Measurements from ENCODE around the gene TOR1B.
A peak's percentile ranks its signal among the peaks of the same experiment; 100 is the strongest.
"Not testable (repeated sequence)": the region's sequence is repeated elsewhere in the genome, so short reads cannot be mapped to it uniquely, and the experiment has no call there.

Gene TOR1B

DNA sequence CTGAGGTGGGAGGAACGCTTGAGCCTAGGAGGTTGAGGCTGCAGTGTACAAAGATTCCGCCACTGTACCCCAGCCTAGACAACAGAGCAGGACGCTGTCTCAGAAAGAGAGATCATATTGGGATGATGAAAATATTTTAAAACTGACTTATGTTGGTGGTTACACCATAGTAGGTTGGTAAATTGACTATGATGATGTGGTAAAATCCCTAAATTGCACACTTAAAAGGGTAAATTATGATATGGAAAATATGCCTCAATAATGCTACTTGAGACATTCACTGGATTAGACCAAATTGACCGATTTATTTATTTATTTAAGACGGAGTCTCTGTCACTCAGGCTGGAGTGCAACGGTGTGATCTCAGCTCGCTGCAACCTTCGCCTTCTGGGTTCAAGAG lies 21.9 kb upstream of the TOR1B start:
- TF ChIP-seq EZH2 (optimal IDR thresholded peaks at IDR 0.05; ENCODE audit: low read depth, low read length), result no peak
- TF ChIP-seq EZH2phosphoT487 (IDR thresholded peaks at IDR 0.05; ENCODE audit: low read length), result no peak
- TF ChIP-seq, protein P1, sequence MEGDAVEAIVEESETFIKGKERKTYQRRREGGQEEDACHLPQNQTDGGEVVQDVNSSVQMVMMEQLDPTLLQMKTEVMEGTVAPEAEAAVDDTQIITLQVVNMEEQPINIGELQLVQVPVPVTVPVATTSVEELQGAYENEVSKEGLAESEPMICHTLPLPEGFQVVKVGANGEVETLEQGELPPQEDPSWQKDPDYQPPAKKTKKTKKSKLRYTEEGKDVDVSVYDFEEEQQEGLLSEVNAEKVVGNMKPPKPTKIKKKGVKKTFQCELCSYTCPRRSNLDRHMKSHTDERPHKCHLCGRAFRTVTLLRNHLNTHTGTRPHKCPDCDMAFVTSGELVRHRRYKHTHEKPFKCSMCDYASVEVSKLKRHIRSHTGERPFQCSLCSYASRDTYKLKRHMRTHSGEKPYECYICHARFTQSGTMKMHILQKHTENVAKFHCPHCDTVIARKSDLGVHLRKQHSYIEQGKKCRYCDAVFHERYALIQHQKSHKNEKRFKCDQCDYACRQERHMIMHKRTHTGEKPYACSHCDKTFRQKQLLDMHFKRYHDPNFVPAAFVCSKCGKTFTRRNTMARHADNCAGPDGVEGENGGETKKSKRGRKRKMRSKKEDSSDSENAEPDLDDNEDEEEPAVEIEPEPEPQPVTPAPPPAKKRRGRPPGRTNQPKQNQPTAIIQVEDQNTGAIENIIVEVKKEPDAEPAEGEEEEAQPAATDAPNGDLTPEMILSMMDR (IDR thresholded peaks at IDR 0.05; ENCODE audit: low read length), result no peak

DNA sequence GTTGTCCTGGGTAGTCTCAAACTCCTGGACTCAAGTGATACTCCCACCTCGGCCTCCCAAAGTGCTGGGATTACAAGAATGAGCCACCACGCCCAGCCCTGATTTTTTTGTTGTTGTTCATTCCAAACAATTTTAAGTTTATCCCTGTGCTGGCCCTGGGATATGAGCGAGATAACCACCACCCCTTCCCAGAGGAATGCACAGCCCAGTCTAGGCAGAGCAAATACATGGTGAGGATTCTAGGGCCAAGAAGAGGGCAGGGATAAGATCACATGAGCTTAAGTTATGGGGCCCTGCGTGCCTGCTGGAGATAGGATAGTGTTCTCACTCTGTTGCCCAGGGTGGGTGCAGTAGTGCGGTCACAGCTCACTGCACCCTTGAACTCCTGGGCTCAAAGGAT lies 21.0 kb upstream of the TOR1B start:
- Histone ChIP-seq H2AFZ (ENCODE audit: low read length) (no peak overlapping the region), H3K27ac (ENCODE audit: low read length) (no peak overlapping the region)
- TF ChIP-seq EZH2phosphoT487 (IDR thresholded peaks at IDR 0.05; ENCODE audit: low read length) (no peak), EZH2 (optimal IDR thresholded peaks at IDR 0.05; ENCODE audit: low read depth, low read length) (no peak)
- TF ChIP-seq, protein P1 (IDR thresholded peaks at IDR 0.05; ENCODE audit: low read length), result no peak

More for the DNA sequence above, 21.9 kb upstream of the TOR1B start:
- no peaks in the 10 kb centered on the region for H3K79me2 ChIP-seq (ENCODE audit: low read length)
- H3K9me2 ChIP-seq (replicated peaks; ENCODE audit: insufficient read depth, low read length), result no peaks in the 10 kb centered on the region
- H3K9ac ChIP-seq (ENCODE audit: low read length), result no peak overlapping the region
- peaks cover 80% of the 10 kb centered on the region for H3K27me3 ChIP-seq (replicated peaks; ENCODE audit: insufficient read depth, low read length)
- H4K20me1 ChIP-seq (ENCODE audit: insufficient read depth, low read length), result no peaks in the 10 kb centered on the region
- H3K9me3 ChIP-seq (replicated peaks; ENCODE audit: insufficient read depth, low read length), result no peaks in the 10 kb centered on the region
- H3K27ac ChIP-seq (ENCODE audit: low read length), result no peak overlapping the region
- DNase-seq, result no peak
- H2AFZ ChIP-seq (ENCODE audit: low read length), result no peak overlapping the region
- no peaks in the 10 kb centered on the region for H3K4me1 ChIP-seq (ENCODE audit: low read length)
- no peak overlapping the region for H3K4me2 ChIP-seq (ENCODE audit: low read depth, low read length)
- no peaks in the 10 kb centered on the region for H3K36me3 ChIP-seq (replicated peaks; ENCODE audit: insufficient read depth, low read length)
- no peak overlapping the region for H3K4me3 ChIP-seq (ENCODE audit: low read length)
- H3F3A ChIP-seq (ENCODE audit: insufficient read depth, low read length), result no peaks in the 10 kb centered on the region

DNA sequence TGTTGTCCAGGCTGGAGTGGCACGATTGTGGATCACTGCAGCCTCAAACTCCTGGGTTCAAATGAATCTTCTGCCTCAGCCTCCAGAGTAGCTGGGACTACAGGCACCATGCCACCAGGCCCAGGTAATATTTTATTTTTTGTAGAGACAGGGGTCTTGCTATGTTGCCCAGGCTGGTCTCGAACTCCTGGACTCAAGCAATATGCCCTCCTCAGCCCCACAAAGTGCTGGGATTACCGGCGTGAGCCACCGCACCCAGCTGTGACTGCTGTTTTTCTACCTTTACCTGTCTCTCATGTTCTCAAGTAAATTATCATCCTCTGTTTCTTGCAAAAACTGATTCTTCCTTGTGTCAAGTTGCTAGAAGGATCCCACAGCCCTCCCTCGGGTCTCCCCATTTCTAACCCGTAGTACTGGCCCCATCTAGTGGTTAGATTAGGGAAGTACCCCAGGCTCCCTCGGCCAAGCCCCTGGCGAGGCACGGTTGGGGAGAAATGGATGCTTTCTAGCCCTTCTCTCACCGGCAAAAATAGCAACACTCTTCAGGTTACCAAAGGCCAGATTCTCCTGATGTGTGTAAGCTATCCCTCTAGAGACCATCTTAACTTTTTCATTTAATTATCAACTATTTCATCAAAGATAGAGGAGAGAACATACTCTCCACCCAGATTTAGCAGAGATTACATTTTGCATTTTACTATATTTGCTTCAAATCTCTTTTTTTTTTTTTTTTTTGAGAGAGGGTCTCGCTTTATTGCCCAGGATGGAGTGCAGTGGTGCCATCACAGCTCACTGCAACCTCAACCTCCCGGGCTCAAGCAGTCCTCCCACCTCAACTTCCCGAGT lies 19.2 kb upstream of the TOR1B start:
- peaks cover 84% of the 10 kb centered on the region for H3K27me3 ChIP-seq (replicated peaks; ENCODE audit: insufficient read depth, low read length)
- no peaks in the 10 kb centered on the region for H3K79me2 ChIP-seq (ENCODE audit: low read length)
- no peak overlapping the region for H3K9ac ChIP-seq (ENCODE audit: low read length)
- no peak overlapping the region for H3K4me2 ChIP-seq (ENCODE audit: low read depth, low read length)
- DNase-seq, result peak; percentile 61
- no peak overlapping the region for H3K27ac ChIP-seq (ENCODE audit: low read length)
- TF ChIP-seq, protein P1 (IDR thresholded peaks at IDR 0.05; ENCODE audit: low read length), result peak; percentile 85
- no peak for TF ChIP-seq EZH2phosphoT487 (IDR thresholded peaks at IDR 0.05; ENCODE audit: low read length)
- no peak for TF ChIP-seq EZH2 (optimal IDR thresholded peaks at IDR 0.05; ENCODE audit: low read depth, low read length)
- no peaks in the 10 kb centered on the region for H3K9me2 ChIP-seq (replicated peaks; ENCODE audit: insufficient read depth, low read length)
- no peaks in the 10 kb centered on the region for H3K4me1 ChIP-seq (ENCODE audit: low read length)
- H2AFZ ChIP-seq (ENCODE audit: low read length), result no peak overlapping the region
- no peaks in the 10 kb centered on the region for H3K9me3 ChIP-seq (replicated peaks; ENCODE audit: insufficient read depth, low read length)
- no peaks in the 10 kb centered on the region for H3K36me3 ChIP-seq (replicated peaks; ENCODE audit: insufficient read depth, low read length)
- H3K4me3 ChIP-seq (ENCODE audit: low read length), result no peak overlapping the region
- H4K20me1 ChIP-seq (ENCODE audit: insufficient read depth, low read length), result no peaks in the 10 kb centered on the region
- no peaks in the 10 kb centered on the region for H3F3A ChIP-seq (ENCODE audit: insufficient read depth, low read length)

More for the DNA sequence above, 21.0 kb upstream of the TOR1B start:
- Histone ChIP-seq H3K4me1 (ENCODE audit: low read length) (no peaks in the 10 kb centered on the region), H3K9me2 (replicated peaks; ENCODE audit: insufficient read depth, low read length) (no peaks in the 10 kb centered on the region), H3K27me3 (replicated peaks; ENCODE audit: insufficient read depth, low read length) (peaks cover 80% of the 10 kb centered on the region), H3K36me3 (replicated peaks; ENCODE audit: insufficient read depth, low read length) (no peaks in the 10 kb centered on the region), H3F3A (ENCODE audit: insufficient read depth, low read length) (no peaks in the 10 kb centered on the region), H4K20me1 (ENCODE audit: insufficient read depth, low read length) (no peaks in the 10 kb centered on the region), H3K4me3 (ENCODE audit: low read length) (no peak overlapping the region), H3K9ac (ENCODE audit: low read length) (no peak overlapping the region), H3K4me2 (ENCODE audit: low read depth, low read length) (no peak overlapping the region), H3K9me3 (replicated peaks; ENCODE audit: insufficient read depth, low read length) (no peaks in the 10 kb centered on the region), H3K79me2 (ENCODE audit: low read length) (no peaks in the 10 kb centered on the region)
- DNase-seq, result no peak

DNA sequence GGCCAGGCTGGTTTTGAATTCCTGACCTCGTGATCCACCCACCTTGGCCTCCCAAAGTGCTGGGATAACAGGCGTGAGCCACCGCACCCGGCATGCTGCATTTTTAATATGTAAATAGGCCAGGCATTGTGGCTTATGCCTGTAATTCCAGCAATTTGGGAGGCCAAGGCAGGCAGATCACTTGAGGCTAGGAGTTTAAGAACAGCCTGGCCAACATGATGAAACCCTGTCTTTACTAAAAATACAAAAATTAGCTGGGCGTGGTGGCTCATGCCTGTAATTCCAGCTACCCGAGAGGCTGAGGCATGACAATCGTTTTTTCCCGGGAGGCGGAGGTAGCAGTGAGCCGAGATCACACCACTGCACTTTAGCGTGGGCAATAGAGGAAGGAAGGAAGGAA lies 18.0 kb upstream of the TOR1B start:
- not testable (repeated sequence) for H3K4me2 ChIP-seq (ENCODE audit: low read depth, low read length); H3K4me3 ChIP-seq (ENCODE audit: low read length); H3K4me1 ChIP-seq (ENCODE audit: low read length); H3K79me2 ChIP-seq (ENCODE audit: low read length); H3K9me3 ChIP-seq (replicated peaks; ENCODE audit: insufficient read depth, low read length); DNase-seq; H2AFZ ChIP-seq (ENCODE audit: low read length); H3K27ac ChIP-seq (ENCODE audit: low read length); H3K36me3 ChIP-seq (replicated peaks; ENCODE audit: insufficient read depth, low read length); H4K20me1 ChIP-seq (ENCODE audit: insufficient read depth, low read length); H3K9ac ChIP-seq (ENCODE audit: low read length); H3K9me2 ChIP-seq (replicated peaks; ENCODE audit: insufficient read depth, low read length); H3F3A ChIP-seq (ENCODE audit: insufficient read depth, low read length)
- peaks cover 87% of the 10 kb centered on the region for H3K27me3 ChIP-seq (replicated peaks; ENCODE audit: insufficient read depth, low read length)

All from MM.1S (cell line).